H1 (cell line): ENCODE data around the gene ALDH1A3. TPM values are rescaled to one million over a fixed set of nuclear protein-coding genes. Genes with fewer than 3 reads are reported as not detected.

ENCODE experiments used
- CHD2 ChIP-seq: IDR thresholded peaks from 2 replicates; pipeline ENCODE4 v1.6.1; 2012; ENCODE audit warnings: low read length, improper control_type of control experiment
- EGR1 ChIP-seq: IDR thresholded peaks from 2 replicates; pipeline ENCODE4 v1.6.1; 2011; ENCODE audit warnings: low read depth, low read length, borderline replicate concordance
- MAFK ChIP-seq: IDR thresholded peaks from 2 replicates; pipeline ENCODE4 v1.6.1; 2012; ENCODE audit warnings: low read depth, mild to moderate bottlenecking, improper control_type of control experiment, low read length
- TCF12 ChIP-seq: IDR thresholded peaks from 2 replicates; pipeline ENCODE4 v1.6.1; 2011; ENCODE audit warnings: low read depth, mild to moderate bottlenecking, low read length
- USF2 ChIP-seq: IDR thresholded peaks from 2 replicates; pipeline ENCODE4 v1.6.1; 2011; ENCODE audit warnings: low read length, improper control_type of control experiment
- YY1 ChIP-seq: IDR thresholded peaks from 2 replicates; pipeline ENCODE4 v1.6.1; 2011; ENCODE audit warnings: low read depth, mild to moderate bottlenecking, low read length
- polyA plus RNA-seq, 7 experiments: library from polyadenylated mRNA; depleted of rRNA in 3 of 7; stranded (reverse) in 5 of 7; unstranded in 2 of 7; fragments of >200 nt in 5 of 7; fragments of 200-250 nt in 2 of 7; gene quantifications; 1 replicate in 5 of 7; 2 replicates in 1 of 7; 4 replicates in 1 of 7; pipeline versions ENCODE4 v1.2.1 to v1.2.3, GENCODE V29; 2011 to 2013; ENCODE audit warnings: missing spikeins in 2 of 7, mixed read lengths in 2 of 7
- total RNA-seq: library from RNA; stranded (reverse); fragmentation: NEBNext Ultra II Directional; extraction: Animal tissue kit (Norgen Biotek cat#: 25700); gene quantifications from 2 replicates; pipeline ENCODE4 v1.2.1, GENCODE V29; 2021
- TF ChIP-seq, protein P1 (sequence below), 3 experiments: IDR thresholded peaks; 1 replicate in 2 of 3; 2 replicates in 1 of 3; pipeline versions ENCODE4 v1.5.1 to v1.6.1; 2011; ENCODE audit warnings: low read length in 3 of 3, mild to moderate bottlenecking in 3 of 3, inconsistent platforms in 2 of 3, low read depth in 1 of 3, moderate library complexity in 1 of 3; ENCODE audit not compliant: insufficient read depth in 1 of 3; ENCODE audit errors: control extremely low read depth in 1 of 3

Gene ALDH1A3
- total and polyA plus RNA-seq, 2 of the 8 experiments (the other 6 are each of a cell fraction or from before 2014, with no cell fraction given): 2.2 to 5.5 TPM

DNA sequence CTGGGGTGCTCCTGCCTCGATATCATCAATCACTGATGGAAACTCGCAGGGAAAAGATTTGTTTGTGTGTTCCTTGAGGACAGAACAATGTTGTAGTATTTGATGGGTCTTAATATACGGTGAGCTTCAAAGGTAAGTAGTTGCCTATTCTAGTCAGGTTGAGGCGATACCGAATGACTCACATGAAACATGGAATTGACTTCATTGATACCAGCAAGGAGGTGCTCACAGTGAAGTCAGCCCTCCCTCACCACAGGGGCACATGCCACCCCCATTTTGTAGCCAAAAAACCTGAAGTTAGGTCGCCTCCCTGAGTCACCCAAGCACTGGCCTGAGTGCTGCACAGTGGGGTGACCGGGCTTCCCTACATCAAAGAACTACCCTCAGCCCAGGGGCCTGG, 3.7 kb upstream of the ALDH1A3 start (continued):
- TF ChIP-seq USF2 (no peak), CHD2 (no peak), YY1 (no peak), MAFK (no peak), EGR1 (no peak), TCF12 (no peak)
- TF ChIP-seq, protein P1, sequence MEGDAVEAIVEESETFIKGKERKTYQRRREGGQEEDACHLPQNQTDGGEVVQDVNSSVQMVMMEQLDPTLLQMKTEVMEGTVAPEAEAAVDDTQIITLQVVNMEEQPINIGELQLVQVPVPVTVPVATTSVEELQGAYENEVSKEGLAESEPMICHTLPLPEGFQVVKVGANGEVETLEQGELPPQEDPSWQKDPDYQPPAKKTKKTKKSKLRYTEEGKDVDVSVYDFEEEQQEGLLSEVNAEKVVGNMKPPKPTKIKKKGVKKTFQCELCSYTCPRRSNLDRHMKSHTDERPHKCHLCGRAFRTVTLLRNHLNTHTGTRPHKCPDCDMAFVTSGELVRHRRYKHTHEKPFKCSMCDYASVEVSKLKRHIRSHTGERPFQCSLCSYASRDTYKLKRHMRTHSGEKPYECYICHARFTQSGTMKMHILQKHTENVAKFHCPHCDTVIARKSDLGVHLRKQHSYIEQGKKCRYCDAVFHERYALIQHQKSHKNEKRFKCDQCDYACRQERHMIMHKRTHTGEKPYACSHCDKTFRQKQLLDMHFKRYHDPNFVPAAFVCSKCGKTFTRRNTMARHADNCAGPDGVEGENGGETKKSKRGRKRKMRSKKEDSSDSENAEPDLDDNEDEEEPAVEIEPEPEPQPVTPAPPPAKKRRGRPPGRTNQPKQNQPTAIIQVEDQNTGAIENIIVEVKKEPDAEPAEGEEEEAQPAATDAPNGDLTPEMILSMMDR (IDR thresholded peaks at IDR 0.05; ENCODE audit: control extremely low read depth in 1 of 3, insufficient read depth in 1 of 3, low read depth in 1 of 3, low read length in 3 of 3): no peak
